ENCODE results near the gene KRTAP10-6.
"Not testable (repeated sequence)": the region's sequence is repeated elsewhere in the genome, so short reads cannot be mapped to it uniquely, and the experiment has no call there.

Gene KRTAP10-6

DNA sequence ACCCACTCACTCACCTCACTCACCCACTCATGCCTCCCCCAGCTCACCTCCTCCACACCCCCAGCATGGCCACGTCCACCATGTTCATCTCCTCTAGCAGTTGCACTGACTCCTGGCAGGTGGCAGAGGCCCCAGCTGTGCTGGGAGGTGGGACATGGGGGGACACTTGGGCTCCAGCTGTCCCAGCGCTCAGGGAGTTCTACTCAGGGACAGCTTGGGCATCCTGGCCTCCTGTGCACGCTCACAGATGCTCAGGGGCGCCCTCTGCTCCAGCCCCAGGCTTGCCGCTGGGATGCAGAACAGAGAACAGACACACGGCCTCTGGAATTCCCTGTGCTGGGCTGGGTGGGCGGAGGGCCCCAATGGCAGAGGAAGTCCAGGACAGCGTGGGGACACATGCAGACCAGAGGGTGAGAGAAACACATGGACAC is 24.8 kb upstream of the KRTAP10-6 start:
- no peak for DNase-seq (ENCODE audit: low read depth)

- no peak for DNase-seq (ENCODE audit: low read depth)
Observed at GRCh38 chr21:44616591-44616926, 24.3 kb upstream of the KRTAP10-6 start.

DNA sequence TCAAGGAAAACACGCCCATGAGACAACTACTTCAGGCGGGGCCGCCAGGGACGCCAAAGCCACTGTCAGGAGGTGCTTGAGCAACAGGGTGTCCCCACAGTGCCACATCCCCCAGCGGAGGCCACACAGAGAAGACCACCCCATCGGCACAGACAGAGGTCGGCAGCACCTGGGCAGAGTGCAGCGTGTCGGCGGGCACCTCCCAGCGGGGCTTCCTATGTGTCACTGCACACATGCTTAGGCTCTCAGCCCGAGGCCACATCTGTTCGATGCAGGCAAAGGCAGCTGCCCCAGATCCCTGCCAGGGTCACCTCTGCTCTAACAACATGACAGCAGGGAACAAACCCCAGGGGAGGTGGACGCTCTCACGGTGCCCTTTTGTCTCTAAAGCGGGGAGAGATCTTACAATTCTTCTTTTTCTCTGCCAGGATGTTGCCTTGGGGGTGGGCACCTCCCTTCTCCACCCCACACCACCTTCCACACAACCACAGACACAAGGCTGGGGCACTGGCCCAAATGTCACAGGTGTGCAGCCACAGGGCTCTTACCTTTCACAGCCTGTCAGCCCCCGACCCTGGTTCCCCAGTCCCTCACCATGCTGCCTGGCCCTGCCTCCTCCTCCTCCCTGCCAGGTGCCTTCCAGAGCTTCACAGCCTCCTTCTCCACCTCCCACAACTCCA is 23.7 kb upstream of the KRTAP10-6 start:
- DNase-seq (ENCODE audit: low read depth): no peak

DNA sequence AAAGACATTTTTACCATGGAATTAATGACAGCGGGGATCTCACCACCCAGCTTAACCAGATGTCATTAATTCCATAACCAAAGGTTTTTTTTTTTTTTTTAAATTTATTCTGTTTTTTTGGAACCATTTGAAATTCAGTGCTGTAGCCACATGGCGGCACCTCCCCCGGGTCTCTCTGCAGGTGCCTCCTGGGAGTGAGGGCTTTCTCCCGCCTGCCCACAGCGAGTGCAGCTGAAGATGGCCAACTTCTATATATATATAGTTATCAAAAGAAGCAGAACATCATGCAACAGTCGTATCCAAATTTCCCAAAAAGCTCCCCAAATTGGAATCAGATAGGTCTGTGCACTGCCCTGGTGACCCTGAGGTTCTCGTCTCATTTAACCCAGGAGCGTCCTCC is 23.2 kb upstream of the KRTAP10-6 start:
- no peak for DNase-seq (ENCODE audit: low read depth)

GRCh38 chr21:44614961-44615391 is 22.7 kb upstream of the KRTAP10-6 start:
- no peak for DNase-seq (ENCODE audit: low read depth)

- no peak for DNase-seq (ENCODE audit: low read depth)
Observed at GRCh38 chr21:44614161-44614631, 21.9 kb upstream of the KRTAP10-6 start.

DNA sequence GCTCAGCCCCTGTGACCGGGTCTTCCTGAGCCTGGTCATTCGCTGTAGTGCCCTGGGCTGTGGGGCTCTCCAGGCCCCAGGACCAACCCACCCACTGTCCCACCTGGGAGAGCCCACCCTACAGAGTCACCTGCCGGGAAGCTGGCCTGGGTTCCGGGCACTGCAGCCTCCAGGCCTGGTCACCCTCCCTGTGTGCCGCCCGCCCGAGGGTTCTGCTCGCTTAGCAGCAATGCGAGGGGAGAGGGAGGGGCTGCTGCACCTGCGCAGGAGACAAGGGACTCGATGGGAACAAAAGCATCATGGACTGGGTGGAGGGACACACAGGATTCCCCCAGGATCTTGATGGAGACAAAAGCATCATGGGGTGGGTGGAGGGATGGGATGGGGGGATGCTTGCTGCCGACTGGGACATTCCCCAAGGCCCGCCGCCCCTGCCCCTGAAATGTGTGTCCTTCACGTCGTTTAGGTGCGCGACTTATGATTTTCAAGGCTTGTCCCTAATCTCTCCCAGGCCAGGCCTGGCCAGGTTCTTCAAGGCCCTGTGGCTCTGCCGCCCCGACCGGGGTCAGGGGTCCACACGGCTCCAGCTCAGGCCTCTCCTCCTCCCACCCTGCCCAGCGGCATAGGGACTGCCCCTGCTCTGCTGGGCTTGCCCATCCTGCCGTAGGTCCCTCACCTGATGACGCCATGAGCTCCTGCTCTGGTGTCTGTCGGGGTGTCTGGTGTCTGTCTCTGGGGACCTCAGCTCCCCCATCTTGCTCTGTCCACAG is 21.3 kb upstream of the KRTAP10-6 start:
- no peak for DNase-seq (ENCODE audit: low read depth)

DNA sequence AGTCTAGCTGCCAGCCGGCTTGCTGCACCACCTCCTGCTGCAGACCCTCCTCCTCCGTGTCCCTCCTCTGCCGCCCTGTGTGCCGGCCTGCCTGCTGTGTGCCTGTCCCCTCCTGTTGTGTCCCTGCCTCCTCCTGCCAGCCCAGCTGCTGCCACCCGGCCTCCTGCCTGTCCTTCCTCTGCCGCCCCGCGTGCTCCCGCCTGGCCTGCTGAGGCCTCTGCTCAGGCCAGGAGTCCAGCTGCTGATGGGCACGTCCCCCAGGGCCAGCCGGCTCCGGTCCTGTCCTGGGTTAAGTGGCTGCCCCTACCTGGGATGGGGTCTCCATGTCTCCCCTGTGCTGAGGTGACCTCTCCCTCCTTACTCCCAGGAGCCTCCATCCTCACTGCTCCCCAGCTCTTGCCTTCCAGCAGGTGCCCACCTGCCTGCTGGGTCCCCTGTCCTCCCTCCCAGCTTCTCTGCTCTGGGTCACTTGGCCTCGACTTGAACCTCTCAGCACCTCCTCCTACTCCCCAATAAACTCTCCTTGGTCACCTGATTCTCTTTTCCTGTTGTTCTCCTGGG is 20.4 kb upstream of the KRTAP10-6 start:
- no peak for DNase-seq (ENCODE audit: low read depth)

- no peak for DNase-seq (ENCODE audit: low read depth)
Observed at GRCh38 chr21:44612029-44612486, 19.8 kb upstream of the KRTAP10-6 start, which contains the start of gene KRTAP10-8. TSS of gene KRTAP10-8 (plus strand) at chr21:44612079. CDS start at chr21:44612101, 22 bp downstream.

DNA sequence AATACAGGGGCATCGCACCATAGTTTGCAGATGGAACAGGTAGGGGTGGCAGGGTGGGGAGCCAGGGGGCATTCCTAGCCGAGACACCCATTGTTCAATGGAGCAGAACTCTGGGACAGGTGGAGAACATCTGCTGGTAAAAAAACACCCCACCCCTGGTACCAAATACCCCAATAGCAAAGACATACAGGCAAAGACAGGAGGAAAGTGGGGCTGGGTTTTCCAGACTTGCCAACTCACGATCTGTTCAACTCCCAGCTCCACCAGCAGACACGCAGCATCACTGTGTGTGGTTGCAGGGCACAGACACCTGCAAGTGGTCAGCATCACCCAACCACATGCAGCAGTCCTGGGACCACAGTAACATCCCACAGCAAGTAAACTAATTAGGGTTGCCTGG is 19.2 kb upstream of the KRTAP10-6 start:
- DNase-seq (ENCODE audit: low read depth): no peak

- not testable (repeated sequence) for DNase-seq (ENCODE audit: low read depth)
Observed at GRCh38 chr21:44610157-44610843, 18.0 kb upstream of the KRTAP10-6 start.

- DNase-seq (ENCODE audit: low read depth): no peak
Observed at GRCh38 chr21:44609193-44609592, 16.9 kb upstream of the KRTAP10-6 start.

DNA sequence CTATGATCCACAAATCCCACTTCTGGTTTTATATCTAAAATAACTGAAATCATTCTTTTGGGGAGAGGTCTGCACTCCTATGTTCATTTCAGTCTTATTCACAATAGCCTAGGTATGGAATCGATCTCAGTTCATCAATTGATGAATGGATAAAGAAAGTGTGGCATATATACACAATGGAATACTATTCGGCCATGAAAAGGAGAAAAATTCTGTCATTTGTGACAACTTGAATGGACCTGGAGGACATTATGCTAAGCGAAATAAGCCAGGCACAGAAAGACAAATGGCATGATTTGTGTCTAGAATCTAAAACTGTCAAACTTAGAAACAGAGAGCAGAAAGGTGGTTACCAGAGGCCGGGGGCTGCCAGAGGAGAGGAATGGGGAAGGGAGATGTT is 14.2 kb upstream of the KRTAP10-6 start:
- DNase-seq (ENCODE audit: low read depth): no peak

- no peak for DNase-seq (ENCODE audit: low read depth)
Observed at GRCh38 chr21:44603911-44604310, 11.6 kb upstream of the KRTAP10-6 start.

DNA sequence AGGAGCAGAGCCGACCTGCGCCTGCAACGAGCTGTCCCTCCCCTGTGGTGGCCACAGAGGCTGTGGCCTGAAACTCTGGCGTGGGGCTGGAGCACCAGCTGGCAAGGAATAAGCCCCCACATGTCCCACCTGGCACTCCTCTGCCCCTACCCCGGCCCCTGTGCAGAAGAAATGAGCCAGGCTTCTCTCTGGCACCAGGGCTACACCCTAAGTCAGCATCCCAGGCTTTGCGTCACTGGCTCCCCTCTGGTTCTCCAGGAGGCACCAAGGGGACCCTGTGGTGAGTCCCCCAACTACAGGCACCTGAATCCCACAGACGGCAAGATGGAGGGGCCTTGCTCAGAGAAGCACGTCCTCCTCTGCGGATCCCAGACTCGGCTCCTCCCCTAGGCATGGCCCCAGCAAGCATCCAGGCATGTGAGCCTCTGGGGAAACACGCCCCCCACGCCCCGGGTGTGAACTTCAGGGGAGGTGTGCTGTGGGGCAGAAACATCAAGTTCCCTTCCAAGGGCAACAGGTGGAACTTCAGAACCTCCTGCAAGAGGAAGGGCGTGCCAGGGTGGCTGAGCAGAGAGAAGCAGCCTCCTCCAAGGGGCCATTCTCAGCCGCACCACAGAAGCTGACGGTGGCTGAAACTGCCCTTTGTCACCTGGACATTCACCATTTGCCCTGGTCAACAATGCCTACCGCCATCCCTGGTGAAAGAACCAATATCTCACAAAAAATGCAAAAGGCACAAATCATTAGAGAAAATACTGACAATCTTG is 11.0 kb upstream of the KRTAP10-6 start:
- no peak for DNase-seq (ENCODE audit: low read depth)

GRCh38 chr21:44602463-44602850 is 10.2 kb upstream of the KRTAP10-6 start:
- no peak for DNase-seq (ENCODE audit: low read depth)

DNA sequence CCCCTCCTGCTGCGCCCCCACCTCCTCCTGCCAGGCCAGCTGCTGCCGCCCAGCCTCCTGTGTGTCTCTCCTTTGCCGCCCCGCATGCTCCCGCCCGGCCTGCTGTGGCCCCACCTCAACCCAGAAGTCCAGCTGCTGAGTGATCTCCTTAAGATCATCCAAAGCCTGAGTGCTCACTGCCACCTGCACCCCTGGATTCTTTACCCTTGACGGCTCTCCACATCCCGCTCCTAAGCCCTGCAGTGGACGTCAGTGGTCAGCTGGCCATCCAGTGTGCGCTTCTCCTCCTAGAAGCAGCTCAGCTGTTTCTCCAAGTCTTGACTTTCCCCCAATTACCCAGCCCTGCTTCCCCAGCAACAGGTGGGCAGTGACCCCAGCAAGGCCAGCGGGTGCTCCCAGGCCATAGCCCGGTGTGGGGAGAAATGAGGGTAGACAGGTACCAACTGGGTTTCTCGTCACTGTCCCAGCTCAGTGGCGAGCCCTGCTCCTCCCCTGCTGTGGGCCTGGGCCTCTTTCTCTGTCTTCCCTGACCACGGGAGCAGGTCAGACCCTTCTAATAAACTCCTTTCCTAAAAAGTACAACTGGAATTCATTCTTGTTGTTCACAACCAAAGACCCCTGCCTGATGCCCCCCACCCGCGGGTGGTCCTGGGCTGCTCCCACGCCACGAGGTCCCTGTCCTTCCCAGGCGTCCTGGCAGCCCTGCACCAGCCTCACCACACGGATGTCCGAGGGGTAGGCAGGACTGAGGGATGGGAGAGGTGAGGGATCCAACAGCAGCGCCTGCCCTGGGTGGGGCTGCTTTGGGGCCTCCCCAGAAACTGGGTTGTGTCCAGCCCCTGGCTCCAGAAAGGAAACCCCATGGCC is 9.5 kb upstream of the KRTAP10-6 start:
- DNase-seq (ENCODE audit: low read depth): no peak

DNA sequence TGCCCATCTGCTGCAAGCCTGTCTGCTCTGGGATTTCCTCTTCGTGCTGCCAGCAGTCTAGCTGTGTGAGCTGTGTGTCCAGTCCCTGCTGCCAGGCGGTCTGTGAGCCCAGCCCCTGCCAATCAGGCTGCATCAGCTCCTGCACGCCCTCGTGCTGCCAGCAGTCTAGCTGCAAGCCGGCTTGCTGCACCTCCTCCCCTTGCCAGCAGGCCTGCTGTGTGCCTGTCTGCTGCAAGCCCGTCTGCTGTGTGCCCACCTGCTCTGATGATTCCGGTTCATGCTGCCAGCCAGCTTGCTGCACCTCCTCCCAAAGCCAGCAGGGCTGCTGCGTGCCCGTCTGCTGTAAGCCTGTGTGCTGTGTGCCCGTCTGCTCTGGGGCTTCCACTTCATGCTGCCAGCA is 8.8 kb upstream of the KRTAP10-6 start:
- not testable (repeated sequence) for DNase-seq (ENCODE audit: low read depth)

DNA sequence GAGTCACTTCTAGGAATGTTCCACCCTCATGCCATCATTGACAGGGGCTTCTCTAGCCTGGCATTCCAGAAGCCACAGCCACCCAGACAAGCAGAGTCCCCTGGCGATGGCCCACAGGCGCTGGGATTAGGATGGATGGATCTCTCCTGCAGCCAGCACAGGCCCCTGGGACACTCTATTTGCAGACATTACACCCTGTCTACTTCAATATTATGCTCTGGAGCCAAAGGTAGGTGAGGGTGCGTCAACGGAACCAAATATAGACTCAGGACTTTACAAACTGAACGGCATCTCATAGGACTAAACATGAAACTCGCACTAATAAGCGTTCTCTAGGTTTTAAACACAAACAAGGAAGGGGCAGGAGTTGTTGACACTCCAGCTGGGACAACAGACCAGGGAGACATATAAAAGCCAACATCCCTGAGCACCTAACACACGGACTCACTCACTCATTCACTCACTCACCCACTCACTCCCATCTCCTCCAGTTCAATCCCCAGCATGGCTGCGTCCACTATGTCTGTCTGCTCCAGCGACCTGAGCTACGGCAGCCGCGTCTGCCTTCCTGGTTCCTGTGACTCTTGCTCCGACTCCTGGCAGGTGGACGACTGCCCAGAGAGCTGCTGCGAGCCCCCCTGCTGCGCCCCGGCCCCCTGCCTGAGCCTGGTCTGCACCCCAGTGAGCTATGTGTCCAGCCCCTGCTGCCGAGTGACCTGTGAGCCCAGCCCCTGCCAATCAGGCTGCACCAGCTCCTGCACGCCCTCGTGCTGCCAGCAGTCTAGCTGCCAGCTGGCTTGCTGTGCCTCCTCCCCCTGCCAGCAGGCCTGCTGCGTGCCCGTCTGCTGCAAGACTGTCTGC is 8.0 kb upstream of the KRTAP10-6 start, which contains the start of gene KRTAP10-7:
TSS of gene KRTAP10-7 (plus strand) at position 480 of the 861 bp plus-strand sequence. CDS start at position 505, 25 bp downstream.
- not testable (repeated sequence) for DNase-seq (ENCODE audit: low read depth)
